HEK293 (cell line): Measurements from ENCODE around the gene VSIG10L.

ENCODE experiments used
- CTCF ChIA-PET: fragments of 350-600 bp; formaldehyde crosslinking; extraction: SDS; loops from one replicate; lab custom pipeline; 2021; ENCODE audit warnings: antibody characterized with exemption; lab: Yijun Ruan, JAX
- POLR2A ChIA-PET: fragments of 300-600 bp; formaldehyde crosslinking; extraction: SDS; loops from one replicate; lab custom pipeline; 2020; ENCODE audit warnings: antibody characterized with exemption, inconsistent platforms; lab: Yijun Ruan, JAX
- H3K27ac ChIP-seq: fragments of 200-500 bp; sonication (Bioruptor generic); 2 replicates; pipeline ENCODE4 v1.5.1; 2014; ENCODE audit warnings: low read depth, low read length, control low read depth, inconsistent platforms; ENCODE audit errors: extremely low read depth
- H3K36me3 ChIP-seq, 2 experiments: fragments of 200-500 bp in 1 of 2; sonication (Bioruptor generic) in 1 of 2; 1 replicate in 1 of 2; 2 replicates in 1 of 2; pipeline ENCODE4 v1.5.1; 2014 to 2017; ENCODE audit warnings: inconsistent platforms in 2 of 2, low read length in 2 of 2; ENCODE audit not compliant: control insufficient read depth in 2 of 2, insufficient read depth in 1 of 2
- H3K4me1 ChIP-seq: fragments of 200-500 bp; sonication (Bioruptor generic); 2 replicates; pipeline ENCODE4 v1.5.1; 2014; ENCODE audit warnings: mild to moderate bottlenecking, low read length, inconsistent platforms; ENCODE audit not compliant: control insufficient read depth, insufficient read depth
- H3K4me3 ChIP-seq: 2 replicates; pipeline ENCODE4 v1.5.1; 2011; ENCODE audit warnings: low read depth, mild to moderate bottlenecking, control low read depth, low read length, moderate library complexity
- H3K9me3 ChIP-seq: fragments of 200-500 bp; sonication (Bioruptor generic); 2 replicates; pipeline ENCODE4 v1.5.1; 2014; ENCODE audit warnings: low read depth, low read length, inconsistent platforms; ENCODE audit not compliant: control insufficient read depth, insufficient read depth
- GLIS2 ChIP-seq: fragments of 450-650 bp; formaldehyde crosslinking; IDR thresholded peaks from 2 replicates; pipeline ENCODE4 v1.5.1; 2016; ENCODE audit warnings: missing biosample characterization, missing genetic modification characterization
- HOXA7 ChIP-seq: sonication (generic); formaldehyde crosslinking; IDR thresholded peaks from 2 replicates; pipeline ENCODE4 v1.8.1; 2022; ENCODE audit warnings: missing genetic modification reagents, borderline replicate concordance
- IKZF3 ChIP-seq: fragments of 450-650 bp; IDR thresholded peaks from 2 replicates; pipeline ENCODE4 v1.5.0; 2018; ENCODE audit warnings: missing biosample characterization, mild to moderate bottlenecking, missing genetic modification characterization, moderate library complexity
- KLF1 ChIP-seq: fragments of 450-650 bp; formaldehyde crosslinking; IDR thresholded peaks from 2 replicates; pipeline ENCODE4 v1.5.1; 2016; ENCODE audit warnings: missing biosample characterization, missing genetic modification characterization
- MEIS1 ChIP-seq: sonication (generic); formaldehyde crosslinking; IDR thresholded peaks from 2 replicates; pipeline ENCODE4 v1.8.1; 2022; ENCODE audit warnings: missing genetic modification reagents, mild to moderate bottlenecking, borderline replicate concordance
- OVOL3 ChIP-seq: fragments of 450-650 bp; formaldehyde crosslinking; IDR thresholded peaks from 2 replicates; pipeline ENCODE4 v1.5.1; 2016; ENCODE audit warnings: missing biosample characterization, missing genetic modification characterization
- ZNF10 ChIP-seq: fragments of 450-650 bp; formaldehyde crosslinking; IDR thresholded peaks from 2 replicates; pipeline ENCODE4 v1.5.1; 2017; ENCODE audit warnings: missing biosample characterization, missing genetic modification characterization
- ZNF202 ChIP-seq: fragments of 450-650 bp; formaldehyde crosslinking; IDR thresholded peaks from 2 replicates; pipeline ENCODE4 v1.5.1; 2016; ENCODE audit warnings: missing biosample characterization, missing genetic modification characterization, borderline replicate concordance
- ZNF26 ChIP-seq: fragments of 450-650 bp; formaldehyde crosslinking; IDR thresholded peaks from 2 replicates; pipeline ENCODE4 v1.5.1; 2016; ENCODE audit warnings: missing biosample characterization, missing genetic modification characterization
- ZNF280D ChIP-seq: fragments of 450-650 bp; formaldehyde crosslinking; IDR thresholded peaks from 2 replicates; pipeline ENCODE4 v1.5.1; 2016; ENCODE audit warnings: missing biosample characterization, missing genetic modification characterization
- ZNF302 ChIP-seq: fragments of 450-650 bp; formaldehyde crosslinking; IDR thresholded peaks from 2 replicates; pipeline ENCODE4 v1.5.1; 2016; ENCODE audit warnings: missing biosample characterization, missing genetic modification characterization, low read depth
- ZNF580 ChIP-seq: fragments of 450-650 bp; formaldehyde crosslinking; IDR thresholded peaks from 2 replicates; pipeline ENCODE4 v1.5.1; 2016; ENCODE audit warnings: missing biosample characterization, missing genetic modification characterization
- ZNF610 ChIP-seq: fragments of 450-650 bp; formaldehyde crosslinking; IDR thresholded peaks from 2 replicates; pipeline ENCODE4 v1.5.1; 2016; ENCODE audit warnings: missing biosample characterization, missing genetic modification characterization, borderline replicate concordance
- ZNF664 ChIP-seq: fragments of 450-650 bp; formaldehyde crosslinking; IDR thresholded peaks from 2 replicates; pipeline ENCODE4 v1.5.1; 2016; ENCODE audit warnings: missing biosample characterization, missing genetic modification characterization
- ZNF830 ChIP-seq: fragments of 450-650 bp; IDR thresholded peaks from 2 replicates; pipeline ENCODE4 v1.5.0; 2018; ENCODE audit warnings: missing biosample characterization, missing genetic modification characterization, low read depth, mild to moderate bottlenecking, moderate library complexity

VSIG10L gene

GRCh38 chr19:51329411-51329810 is 12.5 kb downstream of the VSIG10L start:
- no peak for TF ChIP-seq OVOL3 (tag by site-specific recombination)
- no peak for TF ChIP-seq ZNF664
- no peak for TF ChIP-seq ZNF610 (tag by site-specific recombination)
- no peak for TF ChIP-seq IKZF3 (tag by site-specific recombination)
- no peak for TF ChIP-seq GLIS2 (tag by site-specific recombination)
- no peak for TF ChIP-seq ZNF302 (tag by site-specific recombination)
- no peak for TF ChIP-seq MEIS1
- no peaks in the 10 kb centered on the region for H3K9me3 ChIP-seq
- no peak overlapping the region for H3K27ac ChIP-seq
- ChIA-PET CTCF (interaction anchor here (0.7 to 1.6 kb wide), 2 partner anchors 9 to 173 kb away, joined by 3 to 4 read pairs; no protein-coding TSS in a partner anchor), POLR2A (interaction anchor here (2.4 kb wide), 1 partner anchor 11 kb away, joined by 9 read pairs; no protein-coding TSS in a partner anchor)
- no peak overlapping the region for H3K4me3 ChIP-seq
- H3K36me3 ChIP-seq, result no peaks in the 10 kb centered on the region
- H3K4me1 ChIP-seq, result no peaks in the 10 kb centered on the region

GRCh38 chr19:51327066-51328001 is 14.6 kb downstream of the VSIG10L start:
- CTCF ChIA-PET, result interaction anchor here (0.5 to 1.4 kb wide), 6 partner anchors 10 to 140 kb away, joined by 3 to 5 read pairs (median 3); no protein-coding TSS in a partner anchor

More at GRCh38 chr19:51327066-51328001, 14.6 kb downstream of the VSIG10L start:
- peak overlapping the region; percentile 2; the same call in 1 of the 2 replicates for H3K4me3 ChIP-seq
- H3K9me3 ChIP-seq, result no peaks in the 10 kb centered on the region
- no peak overlapping the region; the same call in 1 of the 2 replicates for H3K27ac ChIP-seq
- H3K36me3 ChIP-seq, result no peaks in the 10 kb centered on the region
- TF ChIP-seq ZNF580 (tag by site-specific recombination) (no peak), ZNF10 (tag by site-specific recombination) (no peak), ZNF202 (tag by site-specific recombination) (no peak), ZNF830 (tag by site-specific recombination) (no peak), KLF1 (tag by site-specific recombination) (no peak), HOXA7 (CRISPR knock-in tag) (no peak), ZNF280D (tag by site-specific recombination) (no peak), ZNF26 (tag by site-specific recombination) (no peak)
- no peaks in the 10 kb centered on the region for H3K4me1 ChIP-seq
- POLR2A ChIA-PET, result interaction anchor here (2.4 kb wide), 1 partner anchor 13 kb away, joined by 9 read pairs; no protein-coding TSS in a partner anchor
